Hematopoietic multipotent progenitor cell (in vitro differentiated cells): ENCODE data around the gene NIP7. TPM values are rescaled to one million over a fixed set of nuclear protein-coding genes. Genes with fewer than 3 reads are reported as not detected.

Experiments used
- DNase-seq, 3 donors: peaks; one replicate each; pipeline ENCODE4 v3.0.0-alpha.2; 2011 to 2015; ENCODE audit warnings: low read depth in 2 of 3, low spot score in 2 of 3
- total RNA-seq: library from RNA; depleted of rRNA; stranded (reverse); fragments of >200 nt; gene quantifications from one replicate; pipeline ENCODE4 v1.2.3, GENCODE V29; 2012

Gene NIP7
- total RNA-seq, 1 donor = 10.8 TPM

- peak in 2 of 3 donors; percentile 49 to 69 for DNase-seq
These were observed 41.7 kb downstream of the NIP7 start for GRCh38 chr16:69381231-69381630.

GRCh38 chr16:69382421-69382820 lies 42.8 kb downstream of the NIP7 start:
- no peak for DNase-seq

GRCh38 chr16:69384974-69385373 lies 45.4 kb downstream of the NIP7 start:
- no peak for DNase-seq

- DNase-seq = no peak
These were observed 47.0 kb downstream of the NIP7 start for GRCh38 chr16:69386596-69386995.

Other genes starting within 250 kb of the NIP7 start
- 0.81 TPM for gene HAS3, start 234.1 kb upstream of the NIP7 start, total RNA-seq
- gene CHTF8, start 207.2 kb upstream of the NIP7 start, total RNA-seq = 92.6 TPM
- 21.5 TPM for gene UTP4, start 207.1 kb upstream of the NIP7 start, total RNA-seq
- 2.4 TPM for gene SNTB2, start 152.6 kb upstream of the NIP7 start, total RNA-seq
- 23.2 TPM for gene VPS4A, start 28.4 kb upstream of the NIP7 start, total RNA-seq
- 14.8 TPM for gene PDF, start 9.2 kb upstream of the NIP7 start, total RNA-seq
- gene COG8, start 208 bp upstream of the NIP7 start, total RNA-seq = 57.9 TPM
- under 0.01 TPM for gene TMED6, start 12.0 kb downstream of the NIP7 start, total RNA-seq
- gene TERF2, start 46.2 kb downstream of the NIP7 start, total RNA-seq = 19.9 TPM
- gene CYB5B, start 84.8 kb downstream of the NIP7 start, total RNA-seq = 64.1 TPM
- 21.3 TPM for gene NFAT5, start 226.2 kb downstream of the NIP7 start, total RNA-seq